Measurements from ENCODE around the gene SFXN1.

GRCh38 chr5:175489693-175490443, 11.5 kb downstream of the SFXN1 start:
- no peak for TF ChIP-seq CTCF (IDR thresholded peaks at IDR 0.05)
- no peak for TF ChIP-seq EZH2 (IDR thresholded peaks at IDR 0.05)
- no peak for TF ChIP-seq EZH2phosphoT487 (IDR thresholded peaks at IDR 0.05)

Measured in neural progenitor cell (in vitro differentiated cells).